Neural crest cell (in vitro differentiated cells): Measurements from ENCODE around the gene ARHGAP12. TPM values are rescaled to one million over a fixed set of nuclear protein-coding genes. Genes with fewer than 3 reads are reported as not detected.

ENCODE experiments used
- DNase-seq: peaks from one replicate; pipeline ENCODE4 v3.0.0; 2021; ENCODE audit warnings: low read depth, mixed read lengths, low spot score
- H3K27ac Mint-ChIP-seq: one replicate; pipeline ENCODE4 v1.8.0; 2021; ENCODE audit warnings: mild to moderate bottlenecking, mixed read lengths; ENCODE audit not compliant: unreplicated experiment
- H3K27me3 Mint-ChIP-seq: 2 replicates; pipeline ENCODE4 v1.8.0; 2021; ENCODE audit warnings: low read depth, mild to moderate bottlenecking, mixed read lengths
- H3K36me3 Mint-ChIP-seq: 2 replicates; pipeline ENCODE4 v1.8.0; 2021; ENCODE audit warnings: low read depth, mild to moderate bottlenecking, mixed read lengths
- H3K4me1 Mint-ChIP-seq: 2 replicates; pipeline ENCODE4 v1.8.0; 2021; ENCODE audit warnings: mixed read lengths
- H3K4me3 Mint-ChIP-seq: one replicate; pipeline ENCODE4 v1.8.0; 2021; ENCODE audit warnings: mild to moderate bottlenecking, mixed read lengths
- H3K9me3 Mint-ChIP-seq: 2 replicates; pipeline ENCODE4 v1.8.0; 2021; ENCODE audit warnings: mixed read lengths
- CTCF ChIP-seq: fragments of 200-600 bp; sonication (generic); conservative IDR thresholded peaks from 2 replicates; pipeline ENCODE4 v1.5.0; 2021; ENCODE audit warnings: antibody characterized with exemption, mild to moderate bottlenecking
- total RNA-seq: library from RNA; stranded (reverse); gene quantifications from 2 replicates; pipeline ENCODE4 v1.2.1, GENCODE V29; 2021

Gene ARHGAP12
- total RNA-seq, 1 donor from 2014 or later, result 33.0 TPM

- H3K27ac Mint-ChIP-seq, result peak overlapping the region; percentile 67
- no peaks in the 10 kb centered on the region for H3K9me3 Mint-ChIP-seq
- no peak for DNase-seq
- H3K36me3 Mint-ChIP-seq, result peaks cover 5% of the 10 kb centered on the region
- H3K4me3 Mint-ChIP-seq, result no peak overlapping the region
- no peaks in the 10 kb centered on the region for H3K27me3 Mint-ChIP-seq
- peaks cover 15% of the 10 kb centered on the region for H3K4me1 Mint-ChIP-seq
- TF ChIP-seq CTCF, result peak; percentile 81
Observed at GRCh38 chr10:31808258-31809218, 120.1 kb downstream of the ARHGAP12 start.

- Mint-ChIP-seq H3K36me3 (peaks cover 11% of the 10 kb centered on the region), H3K4me1 (peaks cover 20% of the 10 kb centered on the region), H3K27me3 (no peaks in the 10 kb centered on the region), H3K4me3 (peak overlapping the region; percentile 54), H3K9me3 (peaks cover 2% of the 10 kb centered on the region), H3K27ac (no peak overlapping the region)
- DNase-seq, result no peak
- TF ChIP-seq CTCF, result no peak
Observed at GRCh38 chr10:31804352-31804810, 124.2 kb downstream of the ARHGAP12 start.

- peak overlapping the region; percentile 46 for H3K27ac Mint-ChIP-seq
- DNase-seq, result no peak
- no peak for TF ChIP-seq CTCF
Observed at GRCh38 chr10:31803606-31804351, 124.9 kb downstream of the ARHGAP12 start.

GRCh38 chr10:31799181-31799580 is 129.4 kb downstream of the ARHGAP12 start:
- Mint-ChIP-seq H3K4me1 (peaks cover 12% of the 10 kb centered on the region), H3K27ac (no peak overlapping the region), H3K9me3 (peaks cover 2% of the 10 kb centered on the region), H3K36me3 (peaks cover 14% of the 10 kb centered on the region), H3K4me3 (no peak overlapping the region), H3K27me3 (no peaks in the 10 kb centered on the region)
- DNase-seq, result no peak
- TF ChIP-seq CTCF, result no peak

More at GRCh38 chr10:31803606-31804351, 124.9 kb downstream of the ARHGAP12 start:
- Mint-ChIP-seq H3K9me3 (peaks cover 2% of the 10 kb centered on the region), H3K4me1 (peaks cover 20% of the 10 kb centered on the region), H3K4me3 (peak overlapping the region; percentile 54), H3K27me3 (no peaks in the 10 kb centered on the region), H3K36me3 (peaks cover 14% of the 10 kb centered on the region)

GRCh38 chr10:31792745-31793144 is 135.9 kb downstream of the ARHGAP12 start:
- no peak overlapping the region for H3K27ac Mint-ChIP-seq
- no peak overlapping the region for H3K4me3 Mint-ChIP-seq
- H3K27me3 Mint-ChIP-seq, result no peaks in the 10 kb centered on the region
- peaks cover 12% of the 10 kb centered on the region for H3K36me3 Mint-ChIP-seq
- no peak for TF ChIP-seq CTCF
- H3K4me1 Mint-ChIP-seq, result no peaks in the 10 kb centered on the region
- peaks cover 15% of the 10 kb centered on the region for H3K9me3 Mint-ChIP-seq
- DNase-seq, result no peak
